ENCODE measurements around the gene EFNA5.

GRCh38 chr5:107704681-107705401 is 34.1 kb upstream of the EFNA5 start:
- TF ChIP-seq EZH2 (IDR thresholded peaks at IDR 0.05) (no peak), POLR2AphosphoS5 (IDR thresholded peaks at IDR 0.05; ENCODE audit: borderline replicate concordance, low read depth, low read length) (no peak)

Data from SK-N-MC (cell line).